NCI-H128 (cell line): Measurements from ENCODE around the gene SLC17A2.
"Not testable (repeated sequence)": the region's sequence is repeated elsewhere in the genome, so short reads cannot be mapped to it uniquely, and the experiment has no call there.

Experiments used
- DNase-seq: peaks from one replicate; lab custom pipeline; 2025; ENCODE audit not compliant: unreplicated experiment; lab: John Stamatoyannopoulos, UW

The SLC17A2 gene

DNA sequence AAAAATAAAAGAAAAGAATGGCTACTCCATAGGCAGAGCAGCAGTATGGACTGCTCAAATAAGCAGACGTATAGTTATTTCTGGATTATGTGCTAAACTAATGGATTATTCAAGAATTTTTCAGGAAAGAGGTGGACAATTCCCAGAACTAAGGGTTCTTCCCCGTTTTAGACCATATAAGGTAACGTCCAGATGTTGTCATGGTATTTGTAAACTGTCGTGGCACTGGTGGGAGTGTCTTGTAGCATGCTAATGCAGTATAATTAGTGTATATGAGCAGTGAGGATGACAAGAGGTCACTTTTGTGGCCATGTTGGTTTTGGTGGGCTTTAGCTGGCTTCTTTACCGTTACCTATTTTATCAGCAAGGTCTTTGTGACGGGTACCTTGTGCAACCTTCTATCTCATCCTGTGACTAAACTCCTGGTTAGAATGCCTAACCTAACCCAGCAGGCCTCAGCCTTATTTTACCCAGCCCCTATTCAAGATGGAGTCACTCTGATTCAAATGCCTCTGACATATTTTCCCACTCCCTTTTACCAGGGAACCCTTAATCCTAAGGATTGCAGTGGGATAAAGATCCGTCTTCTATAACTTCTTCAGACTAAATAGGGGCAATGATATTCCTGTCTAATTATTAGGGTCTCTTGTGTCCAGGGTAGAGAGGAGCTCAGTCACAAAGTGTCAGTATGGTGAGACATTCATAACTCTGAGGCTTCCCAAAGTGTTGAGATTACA lies 21.0 kb upstream of the SLC17A2 start:
- DNase-seq, result no peak

DNA sequence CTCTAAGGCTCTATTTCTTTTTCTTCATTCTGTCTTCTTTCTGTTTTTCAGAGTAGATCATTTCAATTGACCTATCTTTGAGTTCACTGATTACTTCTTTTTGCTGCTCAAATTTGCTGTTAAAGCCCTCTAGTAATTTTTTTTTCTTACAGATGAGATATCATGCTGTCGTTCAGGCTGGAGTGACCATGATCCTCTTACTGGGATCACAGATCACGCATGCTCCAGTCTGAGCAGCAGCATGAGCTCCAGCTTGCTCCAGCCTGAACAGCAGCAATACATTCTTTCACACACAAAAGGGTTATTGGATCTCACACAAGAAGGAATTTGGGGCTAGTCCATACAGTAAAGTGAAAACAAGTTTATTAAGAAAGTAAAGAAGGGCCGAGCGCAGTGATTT lies 19.8 kb upstream of the SLC17A2 start:
- DNase-seq, result no peak

DNA sequence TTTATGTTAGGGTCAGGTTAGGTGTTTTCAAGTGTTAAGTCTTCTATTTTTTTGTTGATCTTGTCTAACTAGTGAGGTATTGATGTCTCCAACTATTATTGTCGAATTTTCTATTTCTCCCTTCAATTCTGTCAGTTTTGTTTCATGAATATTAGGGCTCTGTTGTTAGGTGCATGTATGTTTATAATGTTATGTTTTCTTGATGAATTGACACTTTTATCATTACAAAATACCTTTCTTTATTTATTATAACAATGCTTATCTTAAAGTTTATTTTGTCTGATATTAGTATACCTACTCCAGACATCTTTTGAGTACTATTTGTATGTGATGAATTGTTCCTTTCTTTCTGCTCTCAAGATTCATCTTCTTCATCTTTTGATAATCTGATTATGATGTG lies 19.2 kb upstream of the SLC17A2 start:
- DNase-seq, result no peak

DNA sequence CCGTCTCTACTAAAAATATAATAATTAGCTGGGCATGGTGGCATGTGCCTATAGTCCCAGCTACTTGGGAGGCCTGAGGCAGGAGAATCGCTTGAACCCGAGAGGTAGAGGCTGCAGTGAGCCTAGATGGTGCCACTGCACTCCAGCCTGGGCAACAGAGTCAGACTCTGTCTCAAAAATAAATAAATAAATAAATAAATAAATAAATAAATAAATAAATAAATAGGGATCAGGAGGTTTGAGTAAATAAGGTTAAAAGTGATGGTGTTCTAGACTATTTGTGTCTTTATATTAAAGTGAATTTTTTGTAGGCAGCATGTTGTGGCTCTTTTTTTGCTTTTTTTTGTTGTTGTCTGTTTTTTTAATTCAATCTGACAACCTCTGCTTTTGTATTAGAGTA lies 17.0 kb upstream of the SLC17A2 start:
- DNase-seq, result not testable (repeated sequence)

DNA sequence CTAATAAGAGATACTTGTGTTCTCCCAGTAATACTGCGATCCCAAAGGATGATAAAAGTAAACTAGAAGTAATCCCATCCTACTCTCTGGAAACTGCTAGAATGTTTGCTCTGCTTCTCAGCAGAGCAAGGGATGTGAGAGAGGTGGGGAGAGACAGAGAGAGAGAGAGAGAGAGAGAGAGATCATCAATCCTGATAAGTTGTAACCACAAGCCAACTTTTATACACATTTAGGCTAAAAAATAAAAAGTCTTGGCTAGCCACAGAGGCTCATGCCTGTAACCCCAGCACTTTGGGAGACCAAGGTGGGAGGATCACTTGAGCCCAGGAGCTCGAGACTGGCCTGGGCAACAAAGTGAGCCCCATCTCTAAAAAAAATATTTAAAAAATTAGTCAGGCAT lies 16.1 kb upstream of the SLC17A2 start:
- DNase-seq, result no peak

DNA sequence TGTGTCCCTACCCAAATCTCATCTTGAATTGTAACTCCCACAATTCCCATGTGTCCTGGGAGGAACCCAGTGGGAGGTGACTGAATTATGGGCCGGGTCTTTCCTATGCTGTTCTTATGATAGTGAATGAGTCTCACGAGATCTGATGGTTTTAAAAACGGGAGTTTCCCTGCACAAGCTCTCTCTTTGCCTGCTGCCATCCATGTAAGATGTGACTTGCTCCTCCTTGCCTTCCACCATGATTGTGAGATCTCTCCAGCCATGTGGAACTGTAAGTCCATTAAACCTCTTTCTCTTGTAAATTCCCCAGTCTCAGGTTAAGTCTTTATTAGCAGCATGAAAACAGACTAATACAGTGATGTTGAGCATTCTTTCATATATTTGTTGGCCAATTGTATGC lies 15.2 kb upstream of the SLC17A2 start:
- DNase-seq, result not testable (repeated sequence)

DNA sequence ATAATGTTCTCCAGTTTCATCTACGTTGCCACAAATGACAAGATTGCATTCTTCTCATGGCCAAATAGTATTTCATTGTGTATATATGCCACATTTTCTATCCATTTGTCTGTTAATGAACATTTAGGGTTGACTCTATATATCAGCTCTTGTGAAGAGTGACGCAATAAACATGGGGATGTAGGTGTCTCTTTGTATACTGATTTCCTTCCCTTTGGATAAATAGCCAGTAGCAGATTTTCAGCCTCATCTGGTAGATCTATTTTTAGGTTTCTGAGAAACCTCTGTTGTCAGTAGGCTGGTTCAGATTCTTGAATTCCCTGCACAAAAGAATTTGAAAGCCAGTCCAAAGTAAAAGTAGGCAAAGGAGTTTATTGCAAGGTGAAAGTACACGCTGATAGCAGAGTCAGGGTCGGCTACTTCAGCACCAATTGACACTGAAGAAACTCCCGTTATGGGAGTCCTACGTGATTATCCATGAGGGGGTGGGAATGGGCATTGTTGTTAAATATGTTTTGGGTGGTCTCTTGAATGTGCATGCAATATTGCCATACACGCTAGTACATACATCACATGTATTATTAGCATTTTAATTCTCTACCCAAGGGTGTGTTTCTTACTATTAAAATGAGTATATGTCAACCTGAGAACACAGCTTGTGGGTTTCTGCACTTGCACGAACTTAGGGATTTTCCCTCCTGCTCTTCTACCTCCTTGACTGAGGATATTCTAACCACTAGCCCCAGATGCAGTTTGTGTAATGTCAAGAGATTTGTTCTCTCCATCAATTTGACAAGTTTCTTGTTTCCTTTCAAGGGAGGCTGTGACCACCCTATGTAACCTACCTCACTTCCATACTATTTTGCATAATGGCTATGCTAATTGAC lies 14.4 kb upstream of the SLC17A2 start:
- no peak for DNase-seq

DNA sequence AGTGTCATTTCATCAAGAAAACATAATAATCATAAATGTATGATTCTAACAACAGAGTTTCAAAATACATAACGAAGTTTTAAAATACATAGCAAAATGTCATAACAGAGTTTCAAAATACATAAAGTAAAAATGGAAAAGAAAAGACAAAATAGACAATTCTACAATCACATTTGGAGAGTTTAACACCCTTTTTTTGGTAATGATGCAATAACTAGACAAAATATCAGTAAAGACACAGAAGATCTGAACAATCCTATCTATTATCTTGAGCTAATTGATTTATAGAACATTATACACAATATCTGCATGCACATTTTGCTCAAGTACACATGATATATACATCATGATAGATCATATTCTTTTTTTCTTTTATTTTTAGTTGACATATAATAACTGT lies 13.4 kb upstream of the SLC17A2 start:
- DNase-seq, result no peak

DNA sequence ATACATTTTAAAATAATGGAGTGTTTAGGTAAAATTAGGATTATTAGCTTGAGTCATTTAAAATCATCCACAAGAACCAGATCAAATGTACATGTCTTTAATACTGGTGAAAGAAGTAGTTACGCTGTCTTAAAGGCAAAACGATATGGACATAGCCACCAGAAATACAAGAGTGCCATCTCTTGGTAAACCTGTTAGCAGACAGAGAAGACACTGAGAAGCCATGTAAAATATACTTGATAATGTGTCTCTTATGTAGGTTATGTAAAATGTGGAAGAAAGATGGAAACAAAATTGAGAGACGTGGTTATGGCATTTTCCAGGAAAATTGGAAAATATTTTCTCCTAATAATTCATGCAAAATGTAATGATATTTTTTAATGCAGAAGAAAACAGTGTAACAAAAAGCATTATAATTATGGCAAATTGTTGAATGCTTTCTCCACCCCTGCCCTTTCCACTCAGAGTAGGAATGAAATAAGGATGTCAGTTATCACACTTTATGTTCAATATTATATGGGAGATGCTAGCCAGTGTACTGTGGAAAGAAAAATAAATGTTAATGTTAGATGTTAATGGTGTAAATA lies 12.2 kb upstream of the SLC17A2 start:
- no peak for DNase-seq

DNA sequence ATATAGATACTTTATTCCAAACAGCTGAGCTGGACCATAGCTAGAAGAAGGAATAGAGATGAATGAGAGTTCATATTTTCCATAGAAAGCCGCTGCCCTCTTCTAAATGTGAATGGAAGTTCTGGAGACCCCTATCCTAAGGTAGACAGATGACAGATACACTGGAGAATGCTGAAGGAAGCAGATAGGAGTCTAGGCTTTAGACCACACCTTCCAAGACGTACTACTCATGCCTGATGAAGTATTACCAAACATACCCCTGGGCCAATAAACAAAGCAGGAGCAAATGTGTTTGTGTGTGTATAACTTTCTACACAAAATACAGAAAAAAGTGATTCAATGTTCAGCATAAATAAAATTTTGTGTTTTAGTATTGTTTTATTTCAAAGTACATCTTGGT lies 9.1 kb upstream of the SLC17A2 start:
- DNase-seq, result no peak

DNA sequence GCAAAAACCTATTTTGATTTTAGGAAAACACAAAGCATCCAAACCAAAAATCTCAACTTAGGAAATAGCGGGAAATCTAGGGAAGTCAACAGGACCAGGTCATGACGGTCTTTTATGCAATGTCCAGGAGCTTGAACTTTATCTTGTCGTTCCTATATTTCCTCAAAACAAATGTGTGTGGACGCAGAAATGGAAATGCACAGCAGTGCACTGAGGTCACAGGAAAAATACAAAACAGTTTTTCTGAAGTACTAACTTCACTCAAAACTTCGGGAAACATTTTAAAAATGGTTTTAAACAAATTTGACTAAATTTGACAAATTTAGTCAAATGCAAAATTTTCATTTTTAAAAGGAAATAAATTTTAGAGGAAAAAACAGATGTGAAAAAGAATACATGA lies 5.5 kb upstream of the SLC17A2 start:
- no peak for DNase-seq

DNA sequence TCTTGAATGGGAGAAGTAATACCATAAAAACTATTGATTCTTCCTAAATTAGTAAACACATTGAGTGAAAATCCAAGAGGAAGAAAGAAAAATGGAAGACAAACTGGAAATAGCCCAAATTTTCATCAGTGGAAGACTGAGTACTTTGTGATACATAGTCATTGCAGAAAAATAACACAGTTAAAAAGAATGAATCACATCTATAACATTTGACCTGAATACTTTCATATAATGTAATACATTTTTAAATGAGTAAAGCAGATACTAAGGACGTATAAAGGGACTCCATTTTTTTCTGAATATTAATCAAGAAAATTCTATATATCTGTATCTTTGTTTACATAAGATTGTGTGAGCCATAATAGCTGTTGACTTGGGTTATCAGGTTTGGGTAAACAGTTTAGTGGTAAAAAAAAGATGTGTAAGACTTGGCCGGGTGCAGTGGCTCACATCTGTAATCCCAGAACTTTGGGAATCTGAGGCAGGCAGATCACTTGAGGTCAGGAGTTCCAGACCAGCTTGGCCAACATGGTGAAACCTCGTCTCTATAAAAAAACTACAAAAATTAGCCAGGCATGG lies 4.3 kb upstream of the SLC17A2 start:
- DNase-seq, result no peak

DNA sequence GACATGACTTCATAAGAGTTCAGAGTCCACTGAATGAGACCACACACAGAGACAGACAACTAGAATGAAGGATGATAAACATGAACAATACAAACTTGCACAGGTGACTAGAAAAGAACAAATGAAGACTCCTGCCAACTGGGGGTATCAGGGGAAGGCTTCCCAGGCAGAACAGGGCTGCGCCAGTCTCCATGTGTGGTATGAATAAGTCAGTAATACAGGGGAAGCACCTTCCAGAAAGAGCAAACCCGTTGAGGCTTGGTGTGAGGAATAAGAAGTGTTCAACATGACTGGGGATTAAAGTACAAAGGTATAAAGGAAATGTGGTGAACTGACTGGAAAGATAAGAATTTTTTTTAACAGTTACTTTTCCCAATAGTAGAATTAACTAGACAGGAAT lies 3.7 kb upstream of the SLC17A2 start:
- DNase-seq, result no peak

DNA sequence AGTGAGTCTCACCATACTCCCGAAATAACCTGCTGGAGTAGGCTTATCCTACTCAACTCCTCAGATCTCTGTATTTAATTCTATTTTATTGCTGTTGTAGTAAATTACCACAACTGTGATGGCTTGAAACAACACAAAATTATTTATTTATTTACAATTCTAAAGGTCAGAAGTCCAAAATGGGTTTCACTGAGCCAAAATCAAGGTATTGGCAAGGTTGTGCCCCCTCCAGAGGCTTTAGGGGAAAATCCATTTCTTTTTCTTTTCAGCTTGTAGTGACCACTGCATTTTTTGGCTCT lies 869 bp upstream of the SLC17A2 start:
- no peak for DNase-seq

DNA sequence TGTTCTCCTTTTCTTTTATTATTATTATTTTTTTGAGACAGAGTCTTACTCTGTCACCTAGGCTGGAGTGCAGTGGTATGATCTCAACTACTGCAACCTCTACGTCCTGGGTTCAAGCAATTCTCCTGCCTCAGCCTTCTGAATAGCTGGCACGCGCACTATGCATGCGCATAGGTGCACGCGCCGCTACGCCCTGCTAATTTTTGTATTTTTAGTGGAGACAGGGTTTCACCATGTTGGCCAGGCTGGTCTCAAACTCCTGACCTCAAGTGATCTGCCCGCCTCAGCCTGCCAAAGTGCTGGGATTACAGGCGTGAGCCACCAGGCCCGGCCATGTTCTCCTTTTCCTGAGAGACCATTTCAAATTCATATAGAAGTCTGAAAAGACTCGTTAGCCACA lies 706 bp downstream of the SLC17A2 start:
- not testable (repeated sequence) for DNase-seq

DNA sequence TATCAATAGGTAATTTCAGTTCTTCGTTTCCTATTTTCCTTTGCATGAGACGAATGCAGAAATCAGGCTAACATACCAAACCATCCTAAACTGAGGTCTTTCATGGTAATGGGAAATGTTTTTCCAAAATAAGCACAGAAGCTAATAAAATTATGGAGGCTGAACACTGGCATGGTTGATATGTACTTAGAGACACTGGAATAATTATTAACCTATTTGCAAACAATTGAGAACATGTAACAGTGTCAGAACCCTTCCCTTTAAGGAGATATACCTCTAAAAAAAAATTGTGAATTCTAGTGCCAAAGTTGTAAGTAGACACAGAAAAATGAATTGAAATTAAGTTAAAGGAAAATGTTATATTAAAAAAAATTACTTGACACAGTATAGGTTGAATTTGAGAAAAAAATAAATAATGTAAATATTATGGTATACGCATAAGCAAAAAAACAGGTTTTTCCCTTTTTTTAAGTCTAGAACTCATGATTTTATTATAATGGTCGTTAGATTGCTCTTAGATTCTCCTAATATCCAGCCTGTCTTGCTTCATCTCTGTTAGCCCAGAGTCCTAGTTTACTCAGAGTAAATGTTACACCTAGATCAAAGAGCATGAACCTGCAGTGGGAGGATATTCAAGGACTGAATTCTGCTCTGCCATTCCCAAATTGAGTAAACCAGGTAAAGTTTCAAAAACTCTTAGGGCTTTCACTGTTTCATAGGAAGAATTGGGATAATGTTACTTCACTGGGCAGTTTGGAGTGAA lies 1.7 kb downstream of the SLC17A2 start:
- no peak for DNase-seq

DNA sequence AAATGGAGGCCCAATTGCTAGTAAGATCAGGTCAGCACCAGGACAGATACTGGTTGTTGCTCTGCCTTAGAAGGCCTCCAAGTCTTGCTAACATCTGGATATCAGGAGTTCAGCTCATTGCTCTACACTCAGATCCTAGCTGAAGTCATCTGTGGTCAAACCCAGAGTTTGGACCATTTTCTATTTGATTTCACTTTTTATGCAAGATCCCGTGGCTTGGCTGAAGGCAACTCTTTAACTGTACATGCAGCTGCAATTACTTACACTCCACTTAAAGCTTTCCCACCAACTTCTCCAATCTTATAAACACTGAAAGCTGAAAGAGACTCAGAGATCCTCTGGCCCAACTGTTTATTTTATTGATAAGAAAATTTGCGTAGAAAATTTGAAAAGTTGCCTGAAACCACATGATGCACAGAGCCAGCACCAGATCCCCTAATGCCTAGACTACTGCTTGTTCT lies 2.7 kb downstream of the SLC17A2 start:
- no peak for DNase-seq

DNA sequence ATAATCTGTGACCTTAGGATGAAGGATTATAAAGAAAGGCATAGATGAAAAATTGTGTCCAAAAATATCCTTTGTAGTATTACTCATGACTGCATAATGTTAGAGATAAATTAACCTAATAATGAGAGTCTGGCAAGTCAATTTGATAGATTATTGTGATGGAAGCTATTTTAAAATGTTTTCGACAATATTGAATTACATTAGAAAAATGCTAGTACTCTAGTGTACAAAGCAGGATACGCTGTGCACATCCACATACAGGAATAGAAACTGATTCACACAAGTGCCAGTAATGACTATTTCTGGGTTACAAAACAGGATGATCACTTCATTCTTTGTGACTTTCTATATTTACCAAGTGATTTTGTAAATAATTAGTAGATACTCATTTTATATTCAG lies 3.3 kb downstream of the SLC17A2 start:
- no peak for DNase-seq

DNA sequence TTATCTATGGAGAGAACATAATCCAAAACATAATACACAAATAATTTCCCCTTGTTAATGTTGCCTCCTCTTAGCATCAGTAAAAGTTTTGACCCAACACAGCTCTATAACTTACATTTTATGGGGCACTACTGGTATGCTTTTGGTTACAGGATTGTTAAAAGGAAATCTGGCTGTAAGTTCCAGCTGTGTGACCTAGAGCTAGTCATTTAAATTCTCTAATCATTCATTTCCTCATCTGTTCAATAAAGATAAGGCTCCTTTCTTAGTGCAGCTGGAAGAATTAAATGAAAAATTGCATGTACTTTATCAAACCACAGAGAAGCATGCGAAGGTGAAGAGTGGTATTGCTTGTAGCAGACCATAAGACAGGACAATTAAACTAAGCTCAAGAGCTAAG lies 4.6 kb downstream of the SLC17A2 start:
- DNase-seq, result no peak

DNA sequence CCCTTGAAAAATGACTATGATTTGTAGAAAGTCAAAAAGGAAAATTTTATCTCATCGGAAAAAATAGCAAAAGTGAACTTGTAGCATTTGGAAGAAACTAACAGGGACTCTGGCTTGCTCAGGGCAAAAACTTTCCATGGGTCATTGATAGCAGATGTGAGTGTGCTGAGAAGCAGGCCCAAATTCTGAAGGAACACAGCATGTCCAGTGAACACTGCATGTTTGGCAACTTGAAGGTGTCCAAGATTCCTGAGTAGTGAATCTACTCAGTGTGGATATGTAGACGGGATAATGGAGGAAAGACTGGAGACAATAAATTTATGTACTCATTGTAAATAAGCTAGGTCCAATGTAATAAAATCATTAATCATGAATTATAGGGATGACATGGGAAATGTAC lies 8.2 kb downstream of the SLC17A2 start:
- no peak for DNase-seq

DNA sequence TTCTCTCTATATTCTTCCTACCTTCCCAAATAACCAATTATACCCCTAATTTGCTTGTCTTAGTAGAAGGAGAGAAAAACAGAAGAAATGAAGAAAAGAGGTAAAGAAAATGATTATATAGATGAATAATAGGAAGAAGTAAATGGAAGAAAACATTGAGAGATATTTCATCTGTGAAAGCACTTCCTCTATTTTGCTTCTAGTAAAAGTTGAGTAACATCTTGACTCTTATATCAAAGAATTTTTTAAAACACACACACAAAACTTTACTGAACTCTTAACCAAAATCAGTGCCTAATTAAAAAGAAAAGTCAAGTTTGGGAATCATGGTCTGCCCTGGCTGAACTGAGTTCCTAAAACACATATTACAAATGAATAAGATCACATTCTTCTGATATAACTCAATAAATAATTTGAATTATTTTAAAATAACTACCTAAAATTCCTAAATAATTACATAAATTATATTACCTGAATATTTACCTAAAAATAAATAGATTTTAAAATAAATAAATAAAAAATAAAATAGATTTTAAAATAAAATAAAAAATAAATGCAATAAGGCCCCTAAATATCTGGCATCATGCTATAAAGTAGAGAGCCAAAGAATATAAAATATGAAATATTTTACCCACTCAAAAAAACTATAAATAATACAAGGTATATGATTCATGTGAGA lies 8.8 kb downstream of the SLC17A2 start:
- DNase-seq, result no peak
